HG02938 (cell line): ENCODE measurements around the gene C5AR2.
"Not testable (repeated sequence)": the region's sequence is repeated elsewhere in the genome, so short reads cannot be mapped to it uniquely, and the experiment has no call there.

Experiments used
- ATAC-seq: cut with Tn5 transposase; IDR thresholded peaks from one replicate; pipeline ENCODE4 v1.9.1; 2021; ENCODE audit warnings: mild to moderate bottlenecking, moderate library complexity; ENCODE audit not compliant: unreplicated experiment

C5AR2 gene

GRCh38 chr19:47323409-47323808, 8.6 kb upstream of the C5AR2 start:
- no peak for ATAC-seq

DNA sequence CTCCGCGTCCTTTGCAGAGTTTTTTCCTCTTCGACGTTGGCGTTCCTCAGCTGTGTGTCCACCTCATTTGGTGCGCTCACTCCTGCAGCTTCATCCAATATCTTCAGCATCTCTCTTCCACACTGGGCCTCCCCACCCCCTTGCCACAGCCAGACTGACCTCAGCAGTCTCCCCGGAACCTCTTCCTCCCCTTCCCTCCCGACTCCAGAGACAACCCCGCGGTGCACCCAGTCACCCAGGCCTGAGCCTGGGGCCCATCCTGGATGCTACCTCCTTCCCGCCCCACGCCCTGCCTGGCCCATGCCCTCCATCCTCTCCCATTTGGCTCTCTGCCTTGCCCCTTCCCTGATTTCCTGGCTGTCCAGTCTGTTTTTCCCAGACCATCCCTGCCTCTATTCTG, 8.1 kb upstream of the C5AR2 start:
- no peak for ATAC-seq

GRCh38 chr19:47324502-47324901, 7.5 kb upstream of the C5AR2 start:
- ATAC-seq = no peak

DNA sequence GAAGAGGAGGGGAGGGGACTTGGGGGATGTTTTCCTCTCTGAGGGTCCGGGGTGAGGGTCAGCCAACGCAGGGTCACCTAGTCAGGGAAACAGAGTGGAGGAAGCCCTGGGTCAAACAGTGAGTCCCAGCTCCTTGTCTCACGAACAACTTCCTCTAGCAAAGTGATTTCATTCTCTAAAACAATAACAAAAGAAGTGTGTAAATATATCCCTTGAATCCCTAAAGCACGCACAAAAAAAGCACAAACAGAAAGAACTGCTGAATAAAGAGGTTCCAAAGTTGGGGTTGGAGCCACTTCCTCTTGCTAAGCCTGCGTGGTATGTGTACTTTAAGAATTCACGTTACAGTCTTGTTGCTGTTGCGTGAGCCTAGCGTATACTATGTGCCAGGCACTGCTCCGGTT, 1.5 kb upstream of the C5AR2 start:
- ATAC-seq = no peak

GRCh38 chr19:47331490-47331889, 485 bp upstream of the C5AR2 start:
- no peak for ATAC-seq

- not testable (repeated sequence) for ATAC-seq
These were observed 5.1 kb downstream of the C5AR2 start for GRCh38 chr19:47336765-47337718.

DNA sequence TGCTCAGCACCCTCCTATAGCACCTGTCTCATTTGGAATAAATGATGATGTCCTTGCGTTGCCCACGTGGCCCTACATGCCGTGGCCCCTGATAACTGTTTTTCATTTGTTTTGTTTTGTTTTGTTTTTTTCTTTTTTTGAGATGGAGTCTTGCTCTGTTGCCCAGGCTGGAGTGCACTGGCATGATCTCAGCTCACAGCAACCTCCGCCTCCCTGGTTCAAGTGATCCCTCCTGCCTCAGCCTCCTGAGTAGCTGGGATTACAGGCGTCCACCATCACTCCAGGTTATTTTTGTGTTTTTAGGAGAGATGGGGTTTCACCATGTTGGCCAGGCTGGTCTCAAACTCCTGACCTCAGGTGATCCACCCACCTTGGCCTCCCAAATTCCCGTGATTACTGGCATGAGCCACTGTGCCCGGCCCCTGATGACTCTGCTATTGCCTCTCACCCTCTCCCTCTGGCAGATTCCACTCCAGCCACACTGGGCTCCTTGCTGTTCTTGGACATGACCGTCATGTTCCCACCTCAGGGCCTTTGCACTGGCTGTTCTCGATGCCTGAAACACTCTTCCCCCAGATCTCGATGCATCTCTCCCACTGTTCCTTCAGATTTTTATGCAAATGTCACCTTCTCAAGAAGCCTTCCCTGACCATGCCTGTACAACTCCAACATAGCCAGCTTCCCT, 7.4 kb downstream of the C5AR2 start:
- no peak for ATAC-seq

GRCh38 chr19:47340477-47341208, 8.7 kb downstream of the C5AR2 start:
- ATAC-seq = no peak

DNA sequence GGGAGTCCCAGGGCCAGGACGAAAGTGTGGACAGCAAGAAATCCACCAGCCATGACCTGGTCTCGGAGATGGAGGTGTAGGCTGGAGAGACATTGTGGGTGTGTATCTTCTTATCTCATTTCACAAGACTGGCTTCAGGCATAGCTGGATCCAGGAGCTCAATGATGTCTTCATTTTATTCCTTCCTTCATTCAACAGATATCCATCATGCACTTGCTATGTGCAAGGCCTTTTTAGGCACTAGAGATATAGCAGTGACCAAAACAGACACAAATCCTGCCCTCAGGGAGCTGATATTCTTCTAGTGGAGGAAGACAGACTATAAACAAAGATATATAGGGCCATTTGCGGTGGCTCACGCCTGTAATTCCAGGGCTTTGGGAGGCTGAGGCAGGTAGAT, 9.8 kb downstream of the C5AR2 start:
- no peak for ATAC-seq

DNA sequence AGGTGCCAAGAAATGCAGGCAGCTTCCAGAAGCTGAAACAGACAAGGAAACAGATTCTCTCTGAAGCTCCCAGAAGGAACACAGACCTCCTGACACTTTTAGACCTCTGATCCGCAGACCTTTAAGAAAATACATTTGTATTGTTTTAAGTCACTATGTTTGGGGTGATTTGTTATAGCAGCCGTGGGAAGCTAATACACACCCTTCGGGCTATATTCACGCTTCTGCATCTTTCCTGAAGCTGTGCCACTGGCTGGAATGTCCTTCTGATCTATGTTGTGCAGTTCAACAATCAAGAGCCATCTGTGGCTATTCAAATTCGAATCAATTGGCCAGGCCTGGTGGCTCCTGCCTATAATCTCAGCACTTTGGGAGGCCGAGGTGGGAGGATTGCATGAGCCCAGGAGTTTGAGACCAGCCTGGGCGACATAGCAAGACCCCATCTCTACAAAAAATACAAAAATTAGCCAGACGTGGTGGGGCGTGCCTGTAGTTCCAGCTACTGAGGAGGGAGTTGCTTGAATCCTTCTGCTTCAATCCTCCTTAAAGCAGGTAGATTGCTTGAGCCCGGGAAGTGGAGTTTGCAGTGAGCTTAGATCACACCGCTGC, 11.3 kb downstream of the C5AR2 start:
- no peak for ATAC-seq

DNA sequence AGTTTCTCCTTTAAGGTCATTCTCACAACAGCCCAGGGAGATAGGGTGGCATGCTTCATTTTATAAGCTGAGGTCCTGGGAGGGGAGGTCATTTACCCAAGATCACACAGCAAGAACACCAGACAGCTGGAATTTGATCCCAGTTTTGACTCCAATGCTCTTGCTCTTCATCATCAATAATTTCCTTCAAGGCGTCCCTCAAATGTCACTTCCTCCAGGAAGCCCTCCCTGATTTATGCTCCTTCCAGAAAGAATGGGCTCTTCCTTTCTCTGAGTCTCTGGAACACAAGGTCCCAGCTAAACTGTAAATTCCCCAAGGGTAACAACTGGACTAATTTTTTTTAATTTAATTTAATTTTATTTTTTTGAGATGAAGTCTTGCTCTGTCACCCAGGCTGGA, 12.4 kb downstream of the C5AR2 start:
- no peak for ATAC-seq

DNA sequence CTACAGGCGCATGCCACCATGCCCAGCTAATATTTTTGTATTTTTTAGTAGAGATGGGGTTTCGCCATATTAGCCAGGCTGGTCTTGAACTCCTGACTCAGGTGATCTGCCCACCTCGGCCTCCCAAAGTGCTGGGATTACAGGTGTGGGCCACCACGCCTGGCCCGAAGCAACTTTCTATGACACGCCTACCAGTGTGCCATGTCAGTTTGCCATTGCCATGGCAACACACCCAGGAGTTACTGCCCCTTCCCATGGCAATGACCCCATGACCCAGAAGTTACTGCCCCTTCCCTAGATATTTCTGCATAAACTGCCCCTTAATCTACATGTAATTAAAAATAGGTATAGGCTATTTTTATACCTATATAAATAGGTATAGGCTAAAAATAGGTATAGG, 14.0 kb downstream of the C5AR2 start:
- ATAC-seq = not testable (repeated sequence)

- peak; percentile 94 for ATAC-seq
These were observed 17.1 kb downstream of the C5AR2 start, which contains the start of gene DHX34 for GRCh38 chr19:47348819-47349795. Gene DHX34, plus strand, starts transcription at chr19:47349315. Its CDS starts 3,716 bp downstream, at chr19:47353031.

DNA sequence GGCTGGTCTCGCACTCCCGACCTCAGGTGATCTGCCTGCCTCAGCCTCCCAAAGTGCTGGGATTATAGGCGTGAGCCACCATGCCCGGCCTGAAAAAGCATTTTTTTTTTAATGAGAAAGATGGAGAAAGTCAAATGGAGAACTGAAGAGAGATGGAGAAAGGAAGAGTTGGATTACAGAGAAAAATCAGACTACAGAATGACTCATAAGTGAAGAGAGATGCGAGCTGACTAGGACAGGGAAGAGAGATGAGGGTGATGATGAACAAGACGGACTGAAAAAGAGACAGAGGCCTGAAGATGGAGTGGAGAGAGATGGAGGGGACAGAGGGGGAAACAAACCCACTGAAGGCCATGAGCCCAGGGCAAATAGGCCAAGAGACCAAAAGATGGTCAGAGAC, 18.7 kb downstream of the C5AR2 start:
- ATAC-seq = no peak

- no peak for ATAC-seq
These were observed 19.6 kb downstream of the C5AR2 start for GRCh38 chr19:47351548-47351947.

GRCh38 chr19:47352095-47352494, 20.1 kb downstream of the C5AR2 start:
- no peak for ATAC-seq

GRCh38 chr19:47353307-47353712, 21.3 kb downstream of the C5AR2 start:
- ATAC-seq = no peak

GRCh38 chr19:47356900-47357299, 24.9 kb downstream of the C5AR2 start:
- no peak for ATAC-seq

DNA sequence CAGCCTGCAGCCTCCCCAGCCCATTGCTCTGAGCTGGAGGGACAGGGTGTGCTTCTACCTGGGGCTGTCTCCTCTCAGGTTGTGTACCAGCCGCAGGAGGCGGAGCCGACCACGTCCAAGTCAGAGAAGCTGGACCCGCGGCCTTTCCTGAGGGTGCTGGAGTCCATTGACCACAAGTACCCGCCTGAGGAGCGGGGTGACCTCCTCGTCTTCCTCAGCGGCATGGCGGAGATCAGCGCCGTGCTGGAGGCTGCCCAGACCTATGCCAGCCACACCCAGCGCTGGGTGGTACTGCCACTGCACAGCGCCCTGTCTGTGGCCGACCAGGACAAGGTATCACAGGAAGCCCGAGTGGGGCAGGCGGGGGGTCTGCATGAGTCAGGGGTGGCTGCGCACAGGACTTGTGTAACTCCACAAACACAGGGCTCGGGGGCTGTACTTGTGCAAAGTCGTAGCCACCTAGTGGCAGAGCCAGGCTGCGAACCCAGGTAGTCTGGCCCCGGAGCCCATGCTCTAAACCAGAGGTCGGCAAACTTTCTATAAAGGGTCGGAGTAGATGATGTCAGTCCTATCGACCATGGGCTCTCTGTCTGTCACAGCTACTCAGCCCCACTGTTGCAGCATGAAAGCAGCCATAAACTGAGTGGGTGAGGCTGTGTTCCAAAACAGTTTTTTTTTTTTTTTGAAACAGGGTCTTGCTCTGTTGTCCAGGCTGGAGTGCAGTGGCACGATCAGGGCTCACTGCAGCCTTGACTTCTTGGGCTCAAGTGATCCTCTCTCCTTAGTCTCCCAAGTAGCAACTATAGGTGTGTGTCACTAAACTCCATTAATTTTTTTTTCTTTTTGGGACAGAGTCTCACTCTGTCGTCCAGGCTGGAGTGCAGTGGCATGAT, 26.1 kb downstream of the C5AR2 start:
- no peak for ATAC-seq
